Measurements from ENCODE around the gene AGFG1.
"Not testable (repeated sequence)": the region's sequence is repeated elsewhere in the genome, so short reads cannot be mapped to it uniquely, and the experiment has no call there.

Gene AGFG1

GRCh38 chr2:227539465-227539956 is 67.6 kb downstream of the AGFG1 start:
- DNase-seq (ENCODE audit: low spot score) = no peak

GRCh38 chr2:227540352-227540751 is 68.4 kb downstream of the AGFG1 start:
- not testable (repeated sequence) for DNase-seq (ENCODE audit: low spot score)

DNA sequence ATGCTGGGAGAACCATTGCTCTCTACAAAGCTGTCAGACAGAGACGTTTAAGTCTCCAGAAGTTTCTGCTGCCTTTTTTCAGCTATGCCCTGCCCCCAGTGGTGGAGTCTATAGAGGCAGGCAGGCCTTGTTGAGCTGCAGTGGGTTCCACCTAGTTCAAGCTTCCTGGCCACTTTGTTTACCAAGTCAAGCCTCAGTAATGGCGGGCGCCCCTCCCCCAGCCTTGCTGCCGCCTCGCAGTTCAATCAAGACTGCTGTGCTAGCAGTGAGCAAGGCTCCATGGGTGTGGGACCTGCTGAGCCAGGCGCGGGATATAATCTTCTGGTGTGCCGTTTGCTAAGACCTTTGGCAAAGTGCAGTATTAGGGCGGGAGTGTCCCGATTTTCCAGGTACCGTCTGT is 74.0 kb downstream of the AGFG1 start:
- no peak for DNase-seq (ENCODE audit: low spot score)

DNA sequence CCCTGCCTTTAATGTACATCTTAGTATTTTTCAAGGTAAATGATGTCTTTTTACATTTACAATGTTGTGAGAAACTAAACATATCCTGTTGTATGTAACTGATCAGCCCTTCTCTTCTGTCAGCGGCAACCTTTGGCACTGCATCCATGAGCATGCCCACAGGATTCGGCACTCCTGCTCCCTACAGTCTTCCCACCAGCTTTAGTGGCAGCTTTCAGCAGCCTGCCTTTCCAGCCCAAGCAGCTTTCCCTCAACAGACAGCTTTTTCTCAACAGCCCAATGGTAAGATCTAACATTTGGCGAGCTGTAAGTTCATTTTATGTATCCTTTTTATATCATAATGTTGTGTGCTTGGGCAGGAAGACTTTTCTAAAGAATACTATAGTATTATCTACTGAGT is 79.9 kb downstream of the AGFG1 start:
- DNase-seq (ENCODE audit: low spot score) = no peak

- no peak for DNase-seq (ENCODE audit: low spot score)
Measured at GRCh38 chr2:227562581-227562980, 90.6 kb downstream of the AGFG1 start.

GRCh38 chr2:227565080-227565479 is 93.1 kb downstream of the AGFG1 start:
- DNase-seq (ENCODE audit: low spot score) = no peak

- no peak for DNase-seq (ENCODE audit: low spot score)
Measured at GRCh38 chr2:227566012-227566411, 94.1 kb downstream of the AGFG1 start.

DNA sequence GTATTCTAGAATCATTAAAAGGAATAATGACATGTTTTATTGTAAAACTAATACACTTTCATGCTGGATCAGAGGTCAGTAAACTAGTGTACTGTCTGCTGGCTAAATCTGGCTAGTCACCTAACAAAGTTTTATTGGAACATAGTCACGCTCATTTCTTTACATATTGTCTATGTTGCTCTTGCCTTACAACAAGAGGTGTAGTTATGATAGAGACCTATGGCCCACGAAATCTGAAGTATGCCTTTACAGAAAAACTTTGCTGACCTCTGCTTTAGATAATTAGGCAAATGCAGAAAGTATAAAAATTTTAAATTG is 96.9 kb downstream of the AGFG1 start:
- DNase-seq (ENCODE audit: low spot score) = no peak

DNA sequence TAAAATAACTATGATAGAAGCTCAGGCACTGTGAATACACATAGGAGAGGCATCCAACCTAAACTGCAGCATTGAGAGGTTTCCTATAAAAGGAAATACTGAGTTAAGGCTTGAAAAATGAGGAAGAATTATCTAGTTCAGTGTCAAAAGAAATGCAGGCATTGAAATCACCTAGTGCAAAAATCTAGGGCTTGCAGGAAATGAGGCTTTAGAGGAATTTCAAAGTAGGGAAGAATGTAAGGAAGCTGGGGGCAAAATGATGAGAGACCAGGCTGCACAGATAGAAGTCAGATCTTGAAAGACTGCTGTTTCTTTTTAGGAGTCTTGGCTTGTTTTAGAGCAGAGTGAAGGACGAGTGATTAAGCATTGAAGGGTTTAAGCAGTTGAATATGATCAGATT is 98.7 kb downstream of the AGFG1 start:
- DNase-seq (ENCODE audit: low spot score) = no peak

DNA sequence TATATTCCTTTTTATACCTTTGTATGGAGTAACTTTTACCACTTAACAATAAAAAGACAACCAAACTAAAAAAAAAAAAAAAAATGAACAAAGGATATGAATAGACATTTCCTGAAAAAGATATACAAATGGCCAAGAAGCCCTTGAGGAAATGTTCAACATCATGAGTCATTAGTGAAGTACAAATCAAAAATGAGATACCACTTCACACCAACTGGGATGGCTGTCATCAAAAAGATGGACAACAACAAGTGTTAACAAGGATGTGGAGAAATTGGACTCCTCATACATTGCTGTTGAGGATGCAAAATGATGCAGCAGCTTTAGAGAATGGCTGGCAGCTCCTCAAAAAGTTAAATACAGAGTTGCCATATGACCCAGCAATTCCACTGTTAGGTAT is 104.2 kb downstream of the AGFG1 start:
- DNase-seq (ENCODE audit: low spot score) = no peak

DNA sequence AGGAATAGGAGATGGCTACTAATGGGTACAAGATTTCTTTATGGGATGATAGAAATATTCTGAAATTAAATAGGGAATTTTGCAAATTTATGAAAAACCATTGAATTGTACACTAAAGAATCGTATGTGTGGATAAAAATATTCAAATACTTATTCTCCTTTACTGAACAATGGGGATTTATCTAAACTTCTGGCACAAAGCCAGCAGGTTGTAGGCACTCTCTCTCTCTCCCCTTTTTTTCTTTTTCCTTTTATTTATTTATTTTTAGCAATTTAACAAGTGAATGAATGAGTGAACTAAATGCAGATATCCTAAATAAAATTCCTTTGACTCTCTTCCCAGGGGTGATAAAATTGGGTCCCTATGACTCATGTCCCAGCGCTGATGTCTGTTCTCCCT is 104.9 kb downstream of the AGFG1 start:
- no peak for DNase-seq (ENCODE audit: low spot score)

DNA sequence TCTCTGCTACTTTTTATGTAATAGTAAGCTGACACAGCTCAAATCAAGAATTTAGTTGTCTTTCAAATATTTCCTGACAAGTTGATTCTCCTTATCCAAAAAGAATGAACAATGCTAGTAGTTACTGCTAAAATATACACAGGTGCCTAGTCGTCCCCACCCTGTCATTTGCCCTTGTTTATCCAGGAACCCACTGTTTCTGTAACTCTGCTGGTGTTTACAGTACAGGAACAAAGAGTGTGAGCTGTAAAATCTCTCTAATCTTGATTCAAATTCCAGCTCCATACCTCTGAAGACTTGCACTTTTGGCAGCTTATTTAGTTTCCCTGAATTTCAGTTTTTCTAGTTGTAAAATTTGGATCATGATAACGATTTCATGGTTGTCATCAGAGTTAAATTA is 105.6 kb downstream of the AGFG1 start:
- no peak for DNase-seq (ENCODE audit: low spot score)

DNA sequence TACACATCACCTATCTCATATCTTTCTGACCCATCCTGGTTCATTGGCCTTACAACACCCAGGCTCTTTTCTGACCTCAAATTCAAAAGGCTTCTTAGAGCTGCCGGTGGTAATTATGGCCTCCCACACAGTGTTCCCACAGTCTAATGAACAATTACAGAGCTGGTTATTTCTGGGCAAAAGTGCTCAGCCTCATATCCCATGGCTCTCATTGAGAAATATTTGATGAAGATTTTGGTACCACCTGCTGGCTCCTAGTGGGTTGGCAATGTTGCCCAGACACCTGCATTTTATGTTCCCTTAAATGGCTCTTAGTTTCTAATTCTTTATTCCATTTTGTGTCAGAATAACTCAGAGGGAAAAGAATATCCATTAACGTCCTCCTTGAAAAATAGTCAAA is 106.7 kb downstream of the AGFG1 start:
- no peak for DNase-seq (ENCODE audit: low spot score)

- no peak for DNase-seq (ENCODE audit: low spot score)
Measured at GRCh38 chr2:227579791-227580190, 107.8 kb downstream of the AGFG1 start.

DNA sequence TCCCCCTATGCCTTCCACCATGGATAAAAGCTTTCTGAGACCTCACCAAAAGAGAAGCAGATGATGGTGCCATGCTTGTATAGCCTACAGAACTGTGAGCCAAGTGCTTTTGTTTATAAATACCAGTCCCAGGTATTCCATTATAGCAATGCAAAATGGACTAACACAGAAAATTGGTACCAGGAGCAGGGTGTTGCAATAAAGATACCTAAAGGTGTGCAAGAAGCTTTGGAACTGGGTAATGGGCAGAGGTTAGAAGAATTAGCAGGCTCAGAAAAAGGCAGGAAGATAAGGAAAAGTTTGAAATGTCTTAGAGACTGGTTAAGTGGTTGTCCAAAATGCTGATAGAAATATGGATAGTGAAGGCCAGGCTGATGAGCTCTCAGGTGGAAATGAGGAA is 110.4 kb downstream of the AGFG1 start:
- no peak for DNase-seq (ENCODE audit: low spot score)

DNA sequence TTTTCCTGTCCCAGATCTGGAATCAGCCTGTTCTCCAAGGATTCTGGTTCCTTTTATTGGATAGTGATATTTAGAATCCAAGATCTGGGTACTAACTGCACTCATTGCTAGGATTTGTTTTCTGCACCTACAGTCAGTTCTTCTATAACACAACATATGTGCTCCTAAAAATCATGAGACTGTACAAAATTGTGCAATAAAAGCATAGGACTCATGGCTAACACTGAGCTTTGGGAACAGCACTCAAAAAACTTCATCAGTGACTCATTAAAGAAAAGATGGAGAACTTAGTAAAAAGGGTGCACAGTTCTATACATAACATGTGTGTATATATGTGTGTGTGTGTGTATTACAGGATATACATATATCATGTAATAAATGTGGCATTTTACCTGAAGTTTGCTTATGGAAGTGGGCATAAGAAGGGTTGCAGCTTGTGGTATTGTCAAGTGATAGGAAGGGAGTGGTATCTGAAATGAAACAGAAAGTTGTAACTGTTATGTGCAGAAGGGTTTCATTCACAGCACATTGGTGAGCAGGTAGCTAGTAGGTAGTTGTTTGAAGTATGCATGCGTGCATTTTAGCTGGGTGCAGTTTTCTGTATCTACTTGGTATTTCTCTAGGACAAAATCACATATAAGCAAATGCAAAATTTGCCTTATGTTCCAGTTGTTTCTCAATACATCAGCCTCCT is 120.9 kb downstream of the AGFG1 start:
- no peak for DNase-seq (ENCODE audit: low spot score)

DNA sequence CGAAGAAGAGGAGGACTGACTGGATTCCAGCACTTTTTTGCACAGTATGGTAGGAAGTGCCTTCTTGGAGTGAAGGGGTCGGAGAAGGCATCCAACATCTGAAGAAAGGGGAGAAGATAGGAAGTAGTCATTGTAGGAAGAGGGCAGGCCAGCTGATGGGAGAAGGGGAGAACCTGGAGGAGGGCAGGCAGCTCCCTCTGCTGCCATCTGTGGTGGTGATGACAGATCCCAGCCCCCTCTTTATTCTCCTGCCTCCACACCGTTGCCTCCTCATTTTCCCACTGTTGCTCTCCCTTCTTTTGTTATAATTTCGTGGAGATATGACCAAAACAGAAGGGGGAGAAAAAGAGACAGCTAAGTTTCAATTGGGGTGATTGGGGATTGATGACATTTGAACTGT is 123.8 kb downstream of the AGFG1 start:
- DNase-seq (ENCODE audit: low spot score) = no peak

DNA sequence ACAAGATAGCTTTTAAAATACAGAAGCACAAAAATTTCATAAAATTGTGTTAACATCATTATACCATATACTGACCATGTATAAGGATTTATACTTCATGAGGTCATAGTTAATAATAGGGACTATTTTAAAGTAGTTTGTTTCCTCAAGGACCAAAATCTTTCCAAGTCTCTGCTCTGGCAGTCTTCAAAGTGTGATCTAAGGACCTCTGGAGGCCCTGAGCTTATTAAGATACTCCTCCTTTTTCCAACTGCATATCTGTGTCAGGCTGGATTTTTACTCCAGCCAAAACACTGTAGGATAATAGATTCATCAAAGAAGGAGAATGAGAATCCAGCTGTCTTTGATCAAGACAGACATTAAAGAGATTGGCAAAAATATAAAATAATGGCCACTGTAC is 125.1 kb downstream of the AGFG1 start:
- DNase-seq (ENCODE audit: low spot score) = no peak

- DNase-seq (ENCODE audit: low spot score) = no peak
Measured at GRCh38 chr2:227597998-227598397, 126.0 kb downstream of the AGFG1 start.

DNA sequence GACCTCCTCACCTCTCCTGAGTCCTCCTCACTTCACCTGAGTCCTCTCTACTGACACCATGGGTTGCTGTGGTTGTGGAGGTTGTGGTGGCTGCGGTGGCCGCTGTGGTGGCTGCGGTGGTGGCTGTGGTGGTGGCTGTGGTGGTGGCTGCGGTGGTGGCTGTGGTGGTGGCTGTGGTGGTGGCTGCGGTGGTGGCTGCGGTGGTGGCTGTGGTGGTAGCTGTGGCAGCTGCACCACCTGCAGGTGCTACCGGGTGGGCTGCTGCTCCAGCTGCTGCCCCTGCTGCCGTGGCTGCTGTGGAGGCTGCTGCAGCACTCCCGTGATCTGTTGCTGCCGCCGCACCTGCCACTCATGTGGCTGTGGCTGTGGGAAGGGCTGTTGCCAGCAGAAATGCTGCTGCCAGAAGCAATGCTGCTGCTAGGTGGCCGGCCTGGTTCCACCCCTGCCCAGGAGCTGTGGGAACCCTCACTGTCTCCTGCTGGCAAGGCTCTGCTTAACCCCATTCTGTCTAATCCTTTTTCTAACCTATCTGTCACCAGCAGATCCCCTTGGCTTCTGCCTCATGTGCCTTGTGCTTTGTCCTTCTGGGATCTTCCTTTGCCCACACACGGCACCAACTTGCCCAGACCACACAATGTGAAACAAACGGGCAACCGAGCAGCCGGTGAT is 127.0 kb downstream of the AGFG1 start, which contains the start of gene SCYGR2:
Gene SCYGR2, plus strand, starts transcription at position 59 of the 669 bp plus-strand sequence. Its CDS starts 0 bp downstream, at position 59.
- not testable (repeated sequence) for DNase-seq (ENCODE audit: low spot score)

- no peak for DNase-seq (ENCODE audit: low spot score)
Measured at GRCh38 chr2:227602358-227602757, 130.4 kb downstream of the AGFG1 start.

DNA sequence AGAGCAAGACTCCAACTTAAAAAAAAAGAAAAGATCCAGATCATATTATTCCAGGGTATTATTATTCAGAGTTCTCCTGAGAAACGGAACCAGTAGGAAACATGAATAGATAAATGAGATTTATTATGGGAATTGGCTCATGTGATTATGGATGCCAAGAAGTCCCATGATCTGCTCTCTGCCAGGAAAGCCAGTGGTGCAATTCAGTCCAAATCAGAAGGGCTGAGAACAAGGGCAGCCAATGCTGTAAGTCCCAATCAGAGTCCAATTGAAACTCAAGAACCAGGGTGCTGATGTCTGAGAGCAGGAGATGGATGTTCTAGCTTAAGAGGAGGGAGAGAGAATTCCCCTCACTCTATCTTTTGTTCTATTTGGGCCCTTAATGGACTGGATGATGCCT is 134.5 kb downstream of the AGFG1 start:
- no peak for DNase-seq (ENCODE audit: low spot score)

GRCh38 chr2:227607941-227608340 is 136.0 kb downstream of the AGFG1 start:
- DNase-seq (ENCODE audit: low spot score) = no peak
